Endothelial cell of umbilical vein (primary cell): ENCODE data around the gene GP9. TPM values are rescaled to one million over a fixed set of nuclear protein-coding genes. Genes with fewer than 3 reads are reported as not detected.
A peak's percentile ranks its signal among the peaks of the same experiment; 100 is the strongest.

ENCODE experiments used
- BruUV-seq: library from RNA; stranded (reverse); fragments of 400-500 nt; replicated peaks from 2 replicates; lab custom pipeline; 2021; lab: Mats Ljungman, UMichigan
- CTCF ChIA-PET: fragments of 300-600, 350-600 bp; sonication (Branson Sonifier 250); formaldehyde crosslinking; loops from one replicate; lab custom pipeline; 2021; ENCODE audit warnings: antibody characterized with exemption, inconsistent platforms; lab: Charles Lee
- POLR2A ChIA-PET: fragments of 300-600, 350-600 bp; sonication (Branson Sonifier 250); formaldehyde crosslinking; loops from one replicate; lab custom pipeline; 2021; ENCODE audit warnings: antibody characterized with exemption, inconsistent platforms; lab: Charles Lee
- DNase-seq: peaks from one replicate; pipeline ENCODE4 v3.0.0-alpha.2; 2011; ENCODE audit warnings: low read depth, low spot score
- FAIRE-seq: peaks from 2 replicates; lab custom pipeline; 2011; peaks lifted over from hg19 to GRCh38; lab: Jason Lieb, UNC
- H2AFZ ChIP-seq: 2 replicates; pipeline ENCODE4 v1.6.0; 2012; ENCODE audit warnings: low read depth, low read length, control low read depth, inconsistent platforms
- H3K27ac ChIP-seq: 2 replicates; pipeline ENCODE4 v1.5.1; 2011; ENCODE audit warnings: low read depth, mild to moderate bottlenecking, control low read depth, low read length, moderate library complexity; ENCODE audit not compliant: insufficient read depth
- H3K27me3 ChIP-seq, 2 experiments: 2 replicates each; pipeline versions ENCODE4 v1.6.0 to v1.6.1; 2011; ENCODE audit warnings: low read length in 2 of 2, mixed read lengths in 1 of 2; ENCODE audit not compliant: control insufficient read depth in 2 of 2, insufficient read depth in 2 of 2
- H3K36me3 ChIP-seq, 2 experiments: 2 replicates in 1 of 2; 3 replicates in 1 of 2; pipeline ENCODE4 v1.5.1; 2011; ENCODE audit warnings: low read length in 2 of 2, mild to moderate bottlenecking in 1 of 2, moderate library complexity in 1 of 2; ENCODE audit not compliant: control insufficient read depth in 2 of 2, insufficient read depth in 2 of 2; ENCODE audit errors: extremely low read depth in 1 of 2
- H3K4me1 ChIP-seq: 3 replicates; pipeline ENCODE4 v1.5.1; 2011; ENCODE audit warnings: mild to moderate bottlenecking, low read length; ENCODE audit not compliant: control insufficient read depth, insufficient read depth; ENCODE audit errors: extremely low read depth
- H3K4me2 ChIP-seq: 2 replicates; pipeline ENCODE4 v1.6.1; 2011; ENCODE audit warnings: low read length, control low read depth, mixed read lengths; ENCODE audit not compliant: insufficient read depth
- H3K4me3 ChIP-seq, 3 experiments: fragments of 200-600 bp in 1 of 3; sonication (generic), shearing (Covaris generic) in 1 of 3; replicated peaks in 1 of 3; 2 replicates each; pipeline ENCODE4 v1.5.1; 2011 to 2016; ENCODE audit warnings: control low read depth in 3 of 3, low read length in 3 of 3, mild to moderate bottlenecking in 2 of 3, inconsistent platforms in 1 of 3, low read depth in 1 of 3, moderate library complexity in 1 of 3; ENCODE audit not compliant: insufficient read depth in 1 of 3
- H3K79me2 ChIP-seq: 2 replicates; pipeline ENCODE4 v1.6.0; 2012; ENCODE audit warnings: low read length, inconsistent platforms; ENCODE audit not compliant: control insufficient read depth, insufficient read depth
- H3K9ac ChIP-seq: replicated peaks from 2 replicates; pipeline ENCODE3; 2011; ENCODE audit warnings: low read length, control low read depth; ENCODE audit not compliant: insufficient read depth; ENCODE audit errors: extremely low read depth
- H3K9me1 ChIP-seq: replicated peaks from 3 replicates; pipeline ENCODE4 v1.6.0; 2011; ENCODE audit warnings: mild to moderate bottlenecking, low read length; ENCODE audit not compliant: control insufficient read depth, insufficient read depth; ENCODE audit errors: extremely low read depth
- H3K9me3 ChIP-seq: replicated peaks from 2 replicates; pipeline ENCODE4 v1.5.1; 2012; ENCODE audit warnings: low read length, inconsistent platforms; ENCODE audit not compliant: control insufficient read depth, insufficient read depth
- H4K20me1 ChIP-seq: replicated peaks from 2 replicates; pipeline ENCODE3; 2011; ENCODE audit warnings: mild to moderate bottlenecking, low read length; ENCODE audit not compliant: control insufficient read depth, insufficient read depth; ENCODE audit errors: extremely low read depth
- EZH2 ChIP-seq: IDR thresholded peaks from 2 replicates; pipeline ENCODE4 v1.6.1; 2012; ENCODE audit warnings: borderline replicate concordance, low read depth, mild to moderate bottlenecking, moderate library complexity, low read length, inconsistent platforms; ENCODE audit not compliant: severe bottlenecking
- FOS ChIP-seq: IDR thresholded peaks from 2 replicates; pipeline ENCODE4 v1.6.1; 2011; ENCODE audit warnings: mild to moderate bottlenecking, low read length, moderate library complexity, borderline replicate concordance; ENCODE audit not compliant: insufficient read depth
- GATA2 ChIP-seq: IDR thresholded peaks from 2 replicates; pipeline ENCODE4 v1.7.0; 2011; ENCODE audit warnings: low read depth, mild to moderate bottlenecking, moderate library complexity, mixed read lengths, low read length; ENCODE audit not compliant: insufficient read length, insufficient read depth
- JUN ChIP-seq: IDR thresholded peaks from 2 replicates; pipeline ENCODE4 v1.6.1; 2011; ENCODE audit warnings: borderline replicate concordance, low read depth; ENCODE audit not compliant: insufficient read length, insufficient read depth
- MYC ChIP-seq: IDR thresholded peaks from one replicate; pipeline ENCODE4 v1.6.1; 2011; ENCODE audit warnings: mild to moderate bottlenecking, low read depth, low read length
- POLR2A ChIP-seq: IDR thresholded peaks from 2 replicates; pipeline ENCODE4 v1.6.1; 2012; ENCODE audit warnings: low read depth, mild to moderate bottlenecking, control low read depth, low read length
- POLR2AphosphoS5 ChIP-seq: IDR thresholded peaks from 2 replicates; pipeline ENCODE4 v1.6.1; 2012; ENCODE audit warnings: low read depth, mild to moderate bottlenecking, control low read depth, low read length, moderate library complexity; ENCODE audit not compliant: insufficient read depth
- dilution Hi-C: fragments of 300-500 bp; cut with MboI; formaldehyde crosslinking; loops from one replicate; pipeline ENCODE4 v1.15.0; 2019; ENCODE audit warnings: low sequenced_read_pairs; ENCODE audit not compliant: extremely low pct_ligation_motif_present
- intact Hi-C: fragments of 100-400 bp; cut with micrococcal nuclease; formaldehyde crosslinking; loops from one replicate; pipeline ENCODE4 v1.10.0; 2022
- polyA plus RNA-seq, 4 experiments: library from polyadenylated mRNA; depleted of rRNA in 3 of 4; stranded (reverse) in 3 of 4; unstranded in 1 of 4; fragments of >200 nt; gene quantifications; 2 replicates each; pipeline versions ENCODE4 v1.2.1 to v1.2.3, GENCODE V29; 2011 to 2012; ENCODE audit warnings: missing spikeins in 1 of 4
- total RNA-seq: library from RNA; stranded (reverse); gene quantifications from 2 replicates; pipeline ENCODE4 v1.2.3, GENCODE V29; 2021
- TF ChIP-seq, protein P1 (sequence below): IDR thresholded peaks from 2 replicates; pipeline ENCODE4 v1.6.1; 2011; ENCODE audit not compliant: insufficient read depth, insufficient read length
- TF ChIP-seq, protein P2 (sequence below), 2 donors: IDR thresholded peaks; 1 replicate in 1 of 2; 2 replicates in 1 of 2; pipeline ENCODE4 v1.5.1; 2011; ENCODE audit warnings: low read length in 2 of 2, mild to moderate bottlenecking in 2 of 2, moderate library complexity in 2 of 2, control low read depth in 1 of 2, inconsistent platforms in 1 of 2, low read depth in 1 of 2; ENCODE audit not compliant: insufficient read depth in 1 of 2; ENCODE audit errors: extremely low read depth in 1 of 2

GP9 gene
- total and polyA plus RNA-seq, 2 donors (not counting 3 experiments of a cell fraction or from before 2014, with no cell fraction given) = not detected

DNA sequence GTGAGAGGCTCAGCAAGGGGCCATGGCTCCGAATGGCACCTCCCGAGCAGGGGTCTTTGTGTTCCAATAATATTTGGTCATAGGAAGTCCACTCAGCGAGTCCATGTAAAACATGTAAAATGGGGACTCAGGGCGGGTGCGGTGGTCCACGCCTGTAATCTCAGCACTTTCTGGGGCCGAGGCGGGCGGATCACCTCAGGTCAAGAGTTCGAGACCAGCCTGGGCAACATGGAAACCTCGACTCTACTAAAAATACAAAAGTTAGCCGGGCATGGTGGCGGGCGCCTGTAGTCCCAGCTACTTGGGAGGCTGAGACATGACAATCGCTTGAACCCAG is 33.1 kb upstream of the GP9 start:
- no TSS peak for BruUV-seq
- Histone ChIP-seq H3K4me3 (peak overlapping the region; percentile 30 to 49 (median 45)), H3K27ac (no peak overlapping the region), H3K4me1 (peaks cover 10% of the 10 kb centered on the region), H3K4me2 (peak overlapping the region; percentile 80), H3K36me3 (no peaks in the 10 kb centered on the region), H4K20me1 (no peaks in the 10 kb centered on the region), H3K9ac (no peak overlapping the region), H3K27me3 (no peaks in the 10 kb centered on the region), H3K9me3 (no peaks in the 10 kb centered on the region), H2AFZ (peak overlapping the region; percentile 95), H3K9me1 (no peaks in the 10 kb centered on the region), H3K79me2 (no peaks in the 10 kb centered on the region)
- TF ChIP-seq GATA2 (no peak), POLR2AphosphoS5 (no peak)
- FAIRE-seq (no peak), DNase-seq (no peak)
- POLR2A ChIA-PET = no interaction called here
- dilution Hi-C loops = no loop called here
- CTCF ChIA-PET = interaction anchor here (0.6 to 4.0 kb wide), 12 partner anchors 9 to 462 kb away, joined by 3 to 49 read pairs (median 5); partner anchors contain the start of genes CFAP92 and RAB43
- intact Hi-C loops = loop anchor here (1.0 kb wide), 4 partner anchors 12 to 218 kb away; no protein-coding TSS in a partner anchor

DNA sequence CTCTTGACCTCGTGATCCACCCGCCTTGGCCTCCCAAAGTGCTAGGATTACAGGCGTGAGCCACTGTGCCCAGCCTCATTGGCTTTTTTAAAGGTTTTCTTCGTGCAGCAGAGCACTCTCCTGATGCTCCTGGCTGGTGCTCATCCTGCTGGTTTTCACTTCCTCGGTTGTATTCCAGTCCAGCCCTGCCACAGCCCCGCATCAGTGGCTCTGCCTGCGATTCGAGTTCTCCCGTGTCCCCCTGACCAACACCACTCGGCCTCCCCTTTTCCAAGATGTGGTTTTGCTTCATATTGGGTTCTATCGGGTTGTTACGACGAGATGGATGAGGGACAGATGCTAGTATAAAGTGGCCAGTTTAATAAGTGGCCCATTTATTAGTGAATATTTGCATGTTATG is 31.7 kb upstream of the GP9 start:
- Histone ChIP-seq H3K9me3 (no peaks in the 10 kb centered on the region), H3K27me3 (no peaks in the 10 kb centered on the region), H3K36me3 (no peaks in the 10 kb centered on the region), H3K9ac (no peak overlapping the region), H4K20me1 (no peaks in the 10 kb centered on the region), H3K4me1 (peaks cover 10% of the 10 kb centered on the region), H3K27ac (no peak overlapping the region), H2AFZ (no peak overlapping the region), H3K79me2 (no peaks in the 10 kb centered on the region), H3K4me3 (no peak overlapping the region), H3K4me2 (no peak overlapping the region), H3K9me1 (no peaks in the 10 kb centered on the region)
- no peak for FAIRE-seq
- no TSS peak for BruUV-seq
- CTCF ChIA-PET = interaction anchor here (3.8 to 3.9 kb wide), 2 partner anchors 24 to 58 kb away, joined by 25 to 37 read pairs; no protein-coding TSS in a partner anchor
- POLR2A ChIA-PET = interaction anchor here (0.6 kb wide), 1 partner anchor 162 kb away, joined by 7 read pairs; no protein-coding TSS in a partner anchor
- dilution Hi-C loops (no loop called here), intact Hi-C loops (no loop called here)
- TF ChIP-seq POLR2AphosphoS5 (no peak), MYC (no peak), JUN (no peak), FOS (no peak), EZH2 (no peak), GATA2 (no peak), POLR2A (no peak)
- TF ChIP-seq, protein P1, sequence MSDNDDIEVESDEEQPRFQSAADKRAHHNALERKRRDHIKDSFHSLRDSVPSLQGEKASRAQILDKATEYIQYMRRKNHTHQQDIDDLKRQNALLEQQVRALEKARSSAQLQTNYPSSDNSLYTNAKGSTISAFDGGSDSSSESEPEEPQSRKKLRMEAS = no peak
- TF ChIP-seq, protein P2, sequence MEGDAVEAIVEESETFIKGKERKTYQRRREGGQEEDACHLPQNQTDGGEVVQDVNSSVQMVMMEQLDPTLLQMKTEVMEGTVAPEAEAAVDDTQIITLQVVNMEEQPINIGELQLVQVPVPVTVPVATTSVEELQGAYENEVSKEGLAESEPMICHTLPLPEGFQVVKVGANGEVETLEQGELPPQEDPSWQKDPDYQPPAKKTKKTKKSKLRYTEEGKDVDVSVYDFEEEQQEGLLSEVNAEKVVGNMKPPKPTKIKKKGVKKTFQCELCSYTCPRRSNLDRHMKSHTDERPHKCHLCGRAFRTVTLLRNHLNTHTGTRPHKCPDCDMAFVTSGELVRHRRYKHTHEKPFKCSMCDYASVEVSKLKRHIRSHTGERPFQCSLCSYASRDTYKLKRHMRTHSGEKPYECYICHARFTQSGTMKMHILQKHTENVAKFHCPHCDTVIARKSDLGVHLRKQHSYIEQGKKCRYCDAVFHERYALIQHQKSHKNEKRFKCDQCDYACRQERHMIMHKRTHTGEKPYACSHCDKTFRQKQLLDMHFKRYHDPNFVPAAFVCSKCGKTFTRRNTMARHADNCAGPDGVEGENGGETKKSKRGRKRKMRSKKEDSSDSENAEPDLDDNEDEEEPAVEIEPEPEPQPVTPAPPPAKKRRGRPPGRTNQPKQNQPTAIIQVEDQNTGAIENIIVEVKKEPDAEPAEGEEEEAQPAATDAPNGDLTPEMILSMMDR (IDR thresholded peaks at IDR 0.05; ENCODE audit: extremely low read depth in 1 of 2, insufficient read depth in 1 of 2, low read depth in 1 of 2, low read length in 2 of 2) = no peak
- no peak for DNase-seq
